GM18951 (cell line): ENCODE measurements around the gene LRRC32.

Source experiments
- POLR2A ChIP-seq: IDR thresholded peaks from 4 replicates; pipeline ENCODE4 v1.6.1; 2011; ENCODE audit warnings: mild to moderate bottlenecking; ENCODE audit not compliant: insufficient read length, insufficient read depth; ENCODE audit errors: extremely low read depth
- in situ Hi-C: fragments of 300-500 bp; cut with MboI; formaldehyde crosslinking; loops from one replicate; pipeline ENCODE4 v1.12.0; 2022; ENCODE audit warnings: low sequenced_read_pairs, mixed read lengths, inconsistent platforms; ENCODE audit not compliant: unreplicated experiment

The LRRC32 gene

DNA sequence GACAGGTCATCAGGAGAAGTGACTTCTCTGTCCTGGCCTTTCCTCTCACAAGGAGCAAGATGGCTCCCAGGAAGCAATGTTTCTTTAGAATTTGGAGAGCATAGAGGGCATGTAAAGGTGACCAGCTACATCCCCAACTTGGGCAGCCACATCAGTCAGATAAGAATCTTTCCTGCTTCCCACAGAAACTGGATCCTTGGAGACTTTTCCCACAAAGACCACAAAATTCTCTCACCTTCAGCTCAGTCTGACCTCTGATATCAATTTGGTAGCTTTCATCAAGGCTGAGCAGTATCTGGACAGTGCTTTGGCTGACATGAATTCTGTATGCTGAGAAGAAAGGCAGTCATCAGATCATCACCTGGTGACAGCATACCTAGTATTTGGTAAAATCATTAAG, 23.3 kb upstream of the LRRC32 start:
- in situ Hi-C loops = no loop called here

DNA sequence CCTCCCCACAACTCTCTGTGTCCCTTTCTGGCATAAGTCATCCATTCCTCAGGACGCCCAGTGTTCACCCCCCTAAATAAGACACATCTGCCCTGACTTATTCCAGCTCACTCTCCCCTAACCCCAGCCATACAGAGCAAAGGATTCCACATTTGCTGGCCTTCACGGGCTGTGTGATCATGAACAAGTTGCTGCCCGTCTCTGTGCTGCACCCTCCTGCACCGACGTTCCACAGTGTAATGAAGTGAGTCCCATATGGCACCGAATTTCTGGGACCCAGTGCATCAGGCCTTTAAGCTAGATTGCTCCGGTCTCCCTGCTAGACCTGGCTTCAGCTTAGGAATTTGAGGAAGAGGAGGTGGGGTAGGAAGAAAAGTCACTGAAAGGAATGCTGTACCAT, 22.4 kb upstream of the LRRC32 start:
- in situ Hi-C loops = no loop called here
- no peak for TF ChIP-seq POLR2A

More for the DNA sequence above, 23.3 kb upstream of the LRRC32 start:
- no peak for TF ChIP-seq POLR2A

DNA sequence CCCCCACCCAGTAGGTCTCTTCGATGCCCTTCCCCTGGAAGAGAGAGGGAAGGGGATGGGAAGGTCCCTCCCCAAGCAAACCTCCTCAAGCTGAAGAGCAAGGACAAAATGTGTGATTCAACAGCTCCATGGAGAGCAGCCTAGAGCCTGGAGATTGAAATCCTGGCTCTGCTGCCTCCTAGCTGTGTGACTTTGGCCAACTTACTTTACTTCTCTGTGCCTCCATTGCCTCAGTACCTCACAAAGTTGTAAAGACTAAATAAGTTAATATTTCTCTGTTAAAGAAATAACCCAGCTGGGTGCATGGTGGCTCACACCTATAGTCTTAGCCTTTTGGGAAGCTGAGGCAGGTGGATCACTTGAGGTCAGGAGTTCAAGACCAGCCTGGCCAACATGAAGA, 21.1 kb upstream of the LRRC32 start:
- in situ Hi-C loops = no loop called here
- TF ChIP-seq POLR2A = no peak

DNA sequence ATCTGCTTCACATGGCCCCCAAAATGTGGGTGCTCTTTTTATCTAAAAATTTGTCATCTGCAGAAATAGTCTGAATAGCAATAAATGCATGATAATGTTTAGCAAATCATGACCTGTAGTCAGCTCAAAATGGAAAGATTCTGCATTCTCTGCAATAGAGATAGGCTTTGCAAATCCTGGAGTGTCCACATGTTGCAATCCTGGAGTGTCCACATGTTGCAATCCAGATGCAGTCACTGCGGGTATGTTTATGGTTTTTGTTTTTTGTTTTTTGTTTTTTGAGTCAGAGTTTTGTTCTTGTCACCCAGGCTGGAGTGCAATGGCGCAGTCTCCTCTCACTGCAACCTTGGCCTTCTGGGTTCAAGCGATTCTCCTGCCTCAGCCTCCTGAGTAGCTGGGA, 20.2 kb upstream of the LRRC32 start:
- in situ Hi-C loops = no loop called here
- no peak for TF ChIP-seq POLR2A

DNA sequence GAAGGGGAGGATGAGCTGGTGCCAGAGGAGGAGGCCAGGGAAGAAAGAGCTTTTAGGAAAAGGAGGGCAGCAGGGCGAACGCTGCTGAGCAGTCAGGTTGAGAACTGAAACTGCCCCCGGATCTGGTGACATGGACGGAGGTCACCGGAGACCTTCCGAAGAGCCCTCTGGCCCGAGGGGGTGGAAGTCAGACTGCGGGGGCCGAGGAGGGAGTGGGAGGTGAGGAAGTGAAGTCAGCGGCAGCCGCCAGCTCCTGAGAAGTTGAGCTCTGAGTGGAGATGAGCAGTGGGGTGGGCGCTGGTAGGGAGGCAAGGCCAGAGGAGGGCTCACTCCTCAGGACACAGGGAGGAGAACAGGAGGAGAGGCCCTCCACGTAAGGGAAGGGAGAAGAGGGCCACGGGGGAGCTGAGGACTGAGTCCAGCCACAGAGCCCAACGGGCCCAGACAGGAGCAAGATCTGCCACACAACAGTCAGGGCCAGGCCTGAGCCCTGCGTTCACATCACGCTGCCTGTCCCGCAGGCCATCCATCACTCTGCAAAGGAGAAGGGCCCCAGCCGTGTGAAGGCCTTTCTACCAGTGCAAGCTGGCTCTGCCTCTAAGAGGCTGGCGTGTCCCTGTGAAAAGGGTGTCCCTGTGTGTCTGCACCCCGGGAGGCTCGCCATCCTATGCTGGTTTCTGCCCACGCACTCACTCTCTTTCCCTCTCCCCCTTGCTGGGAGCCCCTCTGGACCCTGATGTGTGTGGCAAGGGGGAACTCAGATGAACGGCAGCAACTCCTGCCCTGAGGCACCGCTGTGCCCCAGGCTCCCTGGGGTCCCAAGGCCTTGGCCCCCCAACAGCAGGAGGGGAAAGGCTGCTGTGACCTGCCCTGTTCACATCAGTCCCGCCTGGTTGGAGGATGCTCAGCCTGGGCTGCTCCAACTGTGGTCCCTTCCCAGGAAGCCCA, 19.0 kb upstream of the LRRC32 start:
- in situ Hi-C loops = no loop called here
- TF ChIP-seq POLR2A = no peak

DNA sequence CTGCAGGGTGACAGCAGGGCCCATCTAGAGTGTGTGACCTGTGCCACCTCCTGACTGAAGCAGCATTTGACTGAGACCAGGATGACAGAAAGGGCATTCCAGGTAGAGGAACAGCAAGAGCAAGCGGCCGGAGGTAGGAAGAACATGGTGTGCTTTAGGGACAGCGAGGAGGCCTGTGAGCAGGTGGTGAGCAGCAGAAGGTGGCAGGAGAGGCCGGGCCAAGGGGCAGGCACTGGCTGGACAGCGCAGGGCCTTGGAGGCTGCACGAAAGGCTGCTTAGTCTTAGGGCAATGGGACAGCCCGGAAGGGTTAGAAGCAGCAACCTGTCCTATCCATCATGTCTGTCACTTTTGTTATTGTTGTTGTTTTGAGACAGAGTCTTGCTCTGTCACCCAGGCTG, 17.6 kb upstream of the LRRC32 start:
- no peak for TF ChIP-seq POLR2A
- in situ Hi-C loops = no loop called here

DNA sequence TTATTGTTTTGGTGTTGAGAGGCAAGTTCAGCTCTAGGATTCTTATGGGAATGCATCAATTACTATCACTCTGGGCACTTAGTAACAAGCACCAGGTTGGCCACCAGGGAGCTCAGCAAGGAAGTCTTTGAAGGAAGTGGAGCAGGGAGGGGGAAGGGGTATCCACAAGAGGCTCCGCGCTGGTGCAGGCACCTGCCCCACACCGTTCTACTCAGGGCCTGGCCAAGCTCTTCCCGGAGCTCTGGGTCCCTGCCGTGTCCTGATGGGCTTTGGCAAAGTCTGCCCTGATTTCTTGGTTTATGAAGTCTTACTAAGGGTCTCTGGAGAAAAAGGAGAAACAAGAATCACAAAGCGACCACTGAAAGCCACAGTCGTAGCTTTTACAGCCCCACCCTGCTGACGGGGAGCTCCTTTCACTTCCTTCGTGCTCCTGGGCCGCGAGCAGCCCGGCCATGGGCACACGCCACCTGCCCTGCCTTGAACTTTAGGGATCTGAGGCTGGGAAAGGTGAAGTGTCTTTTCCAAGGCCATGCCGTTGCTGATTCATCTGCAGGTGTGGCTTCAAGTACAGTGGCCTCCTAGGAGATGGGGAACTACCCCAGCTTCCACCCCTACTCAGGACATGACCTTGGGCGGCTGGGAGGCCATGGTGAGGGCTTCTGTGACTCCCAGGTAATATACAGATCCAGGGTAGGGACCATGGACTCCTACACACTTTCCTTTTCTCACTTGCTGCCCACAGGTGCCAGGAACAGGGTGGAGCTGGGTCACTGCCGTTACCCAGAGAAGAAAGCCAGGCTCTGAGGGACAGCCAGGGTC, 15.9 kb upstream of the LRRC32 start:
- in situ Hi-C loops = no loop called here
- TF ChIP-seq POLR2A = no peak

DNA sequence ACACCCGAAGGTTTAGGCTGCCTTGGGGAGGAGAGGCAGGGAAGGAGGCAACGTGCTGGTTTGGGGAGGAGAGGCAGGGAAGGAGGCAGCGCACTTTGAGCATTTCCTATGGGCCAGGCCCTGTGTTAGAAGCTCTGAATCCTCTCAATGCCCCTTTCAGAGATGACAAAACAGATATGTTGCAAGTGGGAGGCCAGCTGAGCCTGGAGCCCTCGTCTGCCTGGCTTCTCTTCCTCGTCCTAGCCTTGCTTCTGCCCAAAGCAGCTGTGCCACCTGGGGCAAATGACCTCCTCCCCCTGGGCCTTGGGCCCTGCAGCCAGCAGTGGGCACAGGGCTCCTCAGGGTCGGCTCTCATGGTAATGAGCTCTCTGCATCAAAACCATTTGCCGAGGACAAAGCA, 15.3 kb upstream of the LRRC32 start:
- TF ChIP-seq POLR2A = no peak
- in situ Hi-C loops = no loop called here

DNA sequence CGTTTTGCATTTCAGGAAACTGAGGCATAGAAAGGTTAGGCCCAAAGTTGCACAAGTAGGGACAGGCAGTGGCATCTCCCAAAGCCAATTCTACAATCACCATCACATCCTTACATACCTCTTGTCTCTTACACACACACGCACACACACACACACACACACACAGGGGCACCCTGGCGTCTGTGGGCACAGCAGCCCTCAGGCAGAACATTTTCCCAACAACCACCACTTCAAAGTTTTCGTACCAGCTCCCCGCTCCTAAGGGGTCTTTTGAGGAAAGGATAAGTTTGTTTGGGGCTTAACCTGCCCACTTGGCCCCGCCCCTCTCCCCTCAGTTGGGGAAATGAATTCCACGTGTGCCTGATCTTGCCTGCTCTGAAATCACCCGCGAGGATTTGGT, 14.7 kb upstream of the LRRC32 start:
- no peak for TF ChIP-seq POLR2A
- in situ Hi-C loops = no loop called here

DNA sequence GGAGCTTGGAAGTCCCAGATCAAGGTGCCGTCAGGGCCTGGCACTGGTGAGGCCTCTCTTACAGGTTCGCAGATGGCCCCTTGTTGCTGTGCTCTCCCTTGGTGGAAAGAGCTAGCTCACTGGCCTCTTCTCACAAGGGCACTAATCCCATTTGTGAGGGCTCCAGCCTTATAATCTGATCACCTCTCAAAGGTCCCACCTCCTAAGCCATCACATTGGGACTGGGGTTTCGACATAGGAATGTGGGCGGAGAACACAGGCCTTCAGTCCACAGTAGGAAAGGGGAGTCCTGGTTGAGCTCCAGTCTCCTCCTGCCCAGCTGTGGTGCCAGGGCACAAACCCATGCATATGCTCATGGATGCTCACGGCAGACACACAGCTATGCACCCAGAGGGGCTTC, 14.0 kb upstream of the LRRC32 start:
- no peak for TF ChIP-seq POLR2A

DNA sequence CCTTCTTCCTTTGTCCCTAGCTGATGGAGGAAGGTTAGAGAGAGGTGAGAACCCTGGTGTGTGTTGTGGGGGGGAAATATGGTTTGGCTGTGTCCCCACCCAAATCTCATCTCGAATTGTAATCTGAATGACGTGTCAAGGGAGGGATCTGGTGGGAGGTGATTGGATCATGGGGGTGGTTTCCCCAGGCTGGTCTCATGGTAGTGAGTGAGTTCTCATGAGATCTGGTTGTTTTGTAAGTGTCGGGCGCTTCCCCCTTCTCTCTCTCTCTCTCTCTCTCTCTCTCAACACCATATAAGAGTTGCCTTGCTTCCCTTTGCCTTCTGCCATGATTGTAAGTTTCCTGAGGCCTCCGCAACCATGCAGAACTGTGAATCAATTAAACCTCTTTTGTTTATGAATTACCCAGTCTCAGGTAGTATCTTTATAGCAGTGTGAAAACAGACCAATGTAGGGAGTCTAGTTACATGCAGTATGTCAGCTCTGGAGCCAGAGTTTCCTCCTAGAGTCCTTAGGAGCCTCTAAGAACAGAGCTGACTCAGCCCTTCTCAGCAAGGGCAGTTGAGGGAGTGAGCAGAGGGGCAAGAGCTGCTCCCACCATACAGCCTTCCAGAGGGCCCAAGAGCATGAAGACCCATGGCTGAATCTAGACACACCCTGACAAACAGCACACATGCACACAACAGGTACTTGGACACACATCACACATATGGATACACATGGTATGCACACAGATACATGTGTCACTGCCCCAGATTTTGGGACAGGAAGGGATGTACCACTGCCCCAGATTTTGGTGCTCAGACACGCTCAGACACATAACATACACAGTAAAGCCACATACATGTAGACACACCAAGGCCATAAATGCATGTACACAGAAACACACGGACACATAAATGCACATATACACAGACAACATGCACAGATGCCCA, 12.9 kb upstream of the LRRC32 start:
- TF ChIP-seq POLR2A = no peak
- in situ Hi-C loops = loop anchor here (5.0 kb wide), 1 partner anchor 91 kb away; no protein-coding TSS in a partner anchor

More for the DNA sequence above, 14.0 kb upstream of the LRRC32 start:
- in situ Hi-C loops = loop anchor here (5.0 kb wide), 1 partner anchor 92 kb away; no protein-coding TSS in a partner anchor

DNA sequence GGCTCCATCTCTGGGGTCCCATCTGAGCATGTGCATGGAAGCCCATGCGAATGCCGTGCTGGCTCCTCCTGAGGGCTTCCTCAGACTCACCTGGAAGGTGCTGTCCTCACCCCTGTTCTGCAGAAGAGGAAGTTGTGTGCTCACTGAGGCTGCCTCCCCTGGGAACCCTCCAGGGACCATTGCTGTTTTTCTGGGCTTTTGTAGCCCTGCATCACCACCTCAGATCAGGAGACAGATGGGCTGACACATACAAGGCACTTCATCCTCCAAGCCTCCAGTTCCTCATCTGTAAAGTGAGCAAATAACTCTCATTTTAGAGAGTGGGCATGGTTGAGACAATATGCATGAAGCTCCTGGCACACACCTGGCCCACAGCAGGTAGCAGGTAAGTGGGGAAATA, 12.1 kb upstream of the LRRC32 start:
- no peak for TF ChIP-seq POLR2A
- in situ Hi-C loops = loop anchor here (5.0 kb wide), 1 partner anchor 90 kb away; no protein-coding TSS in a partner anchor
